ENCODE data around the gene EFNA5. TPM values are rescaled to one million over a fixed set of nuclear protein-coding genes. Genes with fewer than 3 reads are reported as not detected.

The EFNA5 gene
- total RNA-seq, 1 experiment from 2014 or later = 0.22 TPM

DNA sequence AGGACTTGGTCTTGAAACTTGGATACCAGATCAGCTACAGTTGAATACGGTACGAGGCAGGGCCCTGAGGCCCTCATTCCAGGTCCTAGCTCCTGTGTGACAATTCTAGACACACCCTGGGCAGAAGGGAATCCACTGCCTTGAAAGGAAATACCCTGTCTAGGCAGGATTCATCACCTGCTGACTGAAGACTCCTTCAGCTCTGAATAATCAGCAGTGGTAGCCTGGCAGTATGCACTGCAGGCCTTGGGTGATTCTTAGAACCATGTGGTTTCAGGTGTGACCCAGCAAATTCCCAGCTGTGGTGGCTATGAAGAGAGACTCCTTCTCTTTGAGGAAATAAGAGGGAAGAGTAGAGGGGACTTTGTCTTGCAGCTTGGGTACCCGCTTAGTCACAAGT, 17.2 kb upstream of the EFNA5 start:
- H3K9ac ChIP-seq (ENCODE audit: low read length) = no peak overlapping the region
- TF ChIP-seq, protein P1, sequence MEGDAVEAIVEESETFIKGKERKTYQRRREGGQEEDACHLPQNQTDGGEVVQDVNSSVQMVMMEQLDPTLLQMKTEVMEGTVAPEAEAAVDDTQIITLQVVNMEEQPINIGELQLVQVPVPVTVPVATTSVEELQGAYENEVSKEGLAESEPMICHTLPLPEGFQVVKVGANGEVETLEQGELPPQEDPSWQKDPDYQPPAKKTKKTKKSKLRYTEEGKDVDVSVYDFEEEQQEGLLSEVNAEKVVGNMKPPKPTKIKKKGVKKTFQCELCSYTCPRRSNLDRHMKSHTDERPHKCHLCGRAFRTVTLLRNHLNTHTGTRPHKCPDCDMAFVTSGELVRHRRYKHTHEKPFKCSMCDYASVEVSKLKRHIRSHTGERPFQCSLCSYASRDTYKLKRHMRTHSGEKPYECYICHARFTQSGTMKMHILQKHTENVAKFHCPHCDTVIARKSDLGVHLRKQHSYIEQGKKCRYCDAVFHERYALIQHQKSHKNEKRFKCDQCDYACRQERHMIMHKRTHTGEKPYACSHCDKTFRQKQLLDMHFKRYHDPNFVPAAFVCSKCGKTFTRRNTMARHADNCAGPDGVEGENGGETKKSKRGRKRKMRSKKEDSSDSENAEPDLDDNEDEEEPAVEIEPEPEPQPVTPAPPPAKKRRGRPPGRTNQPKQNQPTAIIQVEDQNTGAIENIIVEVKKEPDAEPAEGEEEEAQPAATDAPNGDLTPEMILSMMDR (IDR thresholded peaks at IDR 0.05 in 2 of 3, conservative IDR thresholded peaks at IDR 0.05 in 1 of 3; ENCODE audit: borderline replicate concordance in 1 of 3, insufficient read depth in 1 of 3, low read depth in 2 of 3, low read length in 2 of 3) = no peak
- TF ChIP-seq SRF (IDR thresholded peaks at IDR 0.05; ENCODE audit: low read depth) (no peak), YY1 (IDR thresholded peaks at IDR 0.05; ENCODE audit: extremely low read depth, insufficient replicate concordance, low read depth, low read length) (no peak), SP1 (IDR thresholded peaks at IDR 0.05; ENCODE audit: low read depth) (no peak), ELF1 (IDR thresholded peaks at IDR 0.05; ENCODE audit: borderline replicate concordance, low read depth) (no peak), MAX (IDR thresholded peaks at IDR 0.05) (no peak), RAD21 (IDR thresholded peaks at IDR 0.05; ENCODE audit: low read depth) (no peak), EZH2phosphoT487 (IDR thresholded peaks at IDR 0.05; ENCODE audit: borderline replicate concordance) (no peak)
- TF ChIP-seq, protein P2, sequence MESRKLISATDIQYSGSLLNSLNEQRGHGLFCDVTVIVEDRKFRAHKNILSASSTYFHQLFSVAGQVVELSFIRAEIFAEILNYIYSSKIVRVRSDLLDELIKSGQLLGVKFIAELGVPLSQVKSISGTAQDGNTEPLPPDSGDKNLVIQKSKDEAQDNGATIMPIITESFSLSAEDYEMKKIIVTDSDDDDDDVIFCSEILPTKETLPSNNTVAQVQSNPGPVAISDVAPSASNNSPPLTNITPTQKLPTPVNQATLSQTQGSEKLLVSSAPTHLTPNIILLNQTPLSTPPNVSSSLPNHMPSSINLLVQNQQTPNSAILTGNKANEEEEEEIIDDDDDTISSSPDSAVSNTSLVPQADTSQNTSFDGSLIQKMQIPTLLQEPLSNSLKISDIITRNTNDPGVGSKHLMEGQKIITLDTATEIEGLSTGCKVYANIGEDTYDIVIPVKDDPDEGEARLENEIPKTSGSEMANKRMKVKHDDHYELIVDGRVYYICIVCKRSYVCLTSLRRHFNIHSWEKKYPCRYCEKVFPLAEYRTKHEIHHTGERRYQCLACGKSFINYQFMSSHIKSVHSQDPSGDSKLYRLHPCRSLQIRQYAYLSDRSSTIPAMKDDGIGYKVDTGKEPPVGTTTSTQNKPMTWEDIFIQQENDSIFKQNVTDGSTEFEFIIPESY (IDR thresholded peaks at IDR 0.05; ENCODE audit: extremely low read depth, insufficient replicate concordance, low read length) = no peak
- no peak overlapping the region for H3K27ac ChIP-seq (ENCODE audit: low read depth, low read length)
- ATAC-seq = no peak
- intact Hi-C loops (cut with micrococcal nuclease) = no loop called here
- no peak for DNase-seq (ENCODE audit: low read depth, low spot score)
- H3K4me3 ChIP-seq (replicated peaks in 1 of 2; ENCODE audit: low read depth in 1 of 2, low read length in 2 of 2) = no peak overlapping the region
- no peaks in the 10 kb centered on the region for H3K9me3 ChIP-seq (ENCODE audit: control insufficient read depth in 1 of 2, insufficient read depth in 1 of 2, low read depth in 1 of 2, low read length in 2 of 2)
- H3K27me3 ChIP-seq (ENCODE audit: insufficient read depth, low read length) = no peaks in the 10 kb centered on the region
- no peaks in the 10 kb centered on the region for H3K79me2 ChIP-seq (ENCODE audit: insufficient read depth, low read length)
- ChIA-PET RAD21 (ENCODE audit: low non-redundant PET in 1 of 2, low total read pairs in 2 of 2, uncharacterized antibody in 2 of 2, unreplicated experiment in 2 of 2) (no interaction called here), POLR2A (no interaction called here), CTCF (no interaction called here)
- H3K4me1 ChIP-seq (ENCODE audit: control insufficient read depth in 1 of 2, insufficient read depth in 2 of 2, low read length in 2 of 2) = no peaks in the 10 kb centered on the region
- BruUV-seq (replicated peaks) = no TSS peak
- no peaks in the 10 kb centered on the region for H3K36me3 ChIP-seq (ENCODE audit: control insufficient read depth in 1 of 2, insufficient read depth in 2 of 2, low read length in 2 of 2)
- no peak overlapping the region for H2AFZ ChIP-seq (ENCODE audit: low read depth, low read length, poor library complexity, severe bottlenecking)
- no peak overlapping the region for H3K4me2 ChIP-seq (ENCODE audit: low read length)
- no peaks in the 10 kb centered on the region for H4K20me1 ChIP-seq (ENCODE audit: insufficient read depth)
- no peaks in the 10 kb centered on the region for H3K9me2 ChIP-seq (ENCODE audit: insufficient read depth)
